HG02981 (cell line): ENCODE results near the gene TCERG1L.
"Not testable (repeated sequence)": the region's sequence is repeated elsewhere in the genome, so short reads cannot be mapped to it uniquely, and the experiment has no call there.

Experiments
- ATAC-seq: cut with Tn5 transposase; IDR thresholded peaks from one replicate; pipeline ENCODE4 v1.9.1; 2021; ENCODE audit warnings: mild to moderate bottlenecking, moderate library complexity; ENCODE audit not compliant: unreplicated experiment

Gene TCERG1L

DNA sequence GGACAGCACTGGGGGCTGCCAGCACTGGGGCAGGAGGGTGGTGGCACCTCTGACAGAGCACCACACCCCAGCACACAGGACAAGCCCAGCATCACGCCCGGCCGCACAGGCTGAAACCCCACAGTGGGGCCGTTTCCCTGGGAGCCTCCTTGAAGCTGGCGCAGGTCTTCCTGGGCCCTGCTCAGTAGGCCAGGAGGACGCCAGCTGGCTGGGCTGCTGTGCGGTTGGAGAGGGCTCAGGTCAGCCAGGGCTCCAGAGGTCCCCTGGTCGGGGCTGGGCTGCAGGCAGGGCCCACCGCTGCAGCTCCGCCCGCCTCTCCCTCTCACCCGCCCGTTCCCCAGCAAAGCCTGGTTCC, 137.3 kb downstream of the TCERG1L start:
- ATAC-seq, result no peak

DNA sequence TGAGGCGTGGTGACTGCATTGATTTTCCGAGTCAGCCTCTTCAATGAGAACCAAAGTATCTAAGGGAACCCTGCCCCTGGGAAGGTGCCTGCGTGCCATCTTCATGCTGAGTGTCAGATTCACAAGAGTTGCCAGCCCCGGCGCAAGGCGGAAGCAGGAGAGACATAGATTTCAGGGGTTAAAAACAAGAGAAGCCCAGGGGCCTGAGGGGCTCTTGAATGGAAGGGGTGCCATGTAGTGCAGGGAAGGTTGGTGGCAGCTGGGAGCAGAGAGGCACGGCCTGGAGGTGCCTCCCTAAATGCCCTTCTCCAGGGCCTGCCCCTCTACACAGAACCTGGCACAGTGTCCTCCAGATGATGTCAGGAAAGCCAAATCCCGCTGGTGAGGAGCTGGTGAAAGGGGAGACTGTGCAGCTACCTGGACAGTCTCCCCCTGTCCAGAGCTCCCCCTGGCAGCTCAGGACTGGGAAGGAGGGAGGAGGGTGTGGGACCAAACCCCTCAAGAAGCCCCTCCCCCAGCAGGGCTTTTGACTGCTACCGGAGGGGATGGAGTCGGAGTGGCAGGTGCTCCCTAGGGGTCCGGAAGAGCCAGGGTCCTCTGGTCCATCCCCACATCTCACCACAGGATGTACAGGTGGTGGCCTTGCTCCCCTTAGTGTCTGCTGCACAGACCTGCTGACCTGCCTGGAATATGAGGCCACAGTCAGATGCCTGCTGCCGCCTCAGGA, 137.9 kb downstream of the TCERG1L start:
- no peak for ATAC-seq

DNA sequence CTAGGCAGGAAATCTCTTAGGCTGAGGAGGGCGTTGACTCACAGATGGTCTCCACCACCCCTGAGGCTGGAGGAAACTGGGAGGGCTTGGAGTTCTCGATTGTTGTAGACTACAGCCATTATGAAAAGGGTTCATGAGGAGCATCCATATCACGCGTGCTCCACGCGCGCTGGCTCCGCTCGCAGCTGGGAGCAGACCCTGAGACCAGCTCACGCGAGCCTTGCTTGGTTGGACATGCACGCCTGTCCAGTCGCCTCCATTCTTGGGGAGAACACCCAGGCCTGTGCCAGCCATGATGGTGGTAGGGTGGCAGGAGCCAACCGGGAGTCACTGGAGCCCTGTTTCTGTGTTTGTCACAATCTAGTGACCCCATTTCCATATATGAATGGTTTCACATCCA, 139.1 kb downstream of the TCERG1L start:
- ATAC-seq, result no peak

DNA sequence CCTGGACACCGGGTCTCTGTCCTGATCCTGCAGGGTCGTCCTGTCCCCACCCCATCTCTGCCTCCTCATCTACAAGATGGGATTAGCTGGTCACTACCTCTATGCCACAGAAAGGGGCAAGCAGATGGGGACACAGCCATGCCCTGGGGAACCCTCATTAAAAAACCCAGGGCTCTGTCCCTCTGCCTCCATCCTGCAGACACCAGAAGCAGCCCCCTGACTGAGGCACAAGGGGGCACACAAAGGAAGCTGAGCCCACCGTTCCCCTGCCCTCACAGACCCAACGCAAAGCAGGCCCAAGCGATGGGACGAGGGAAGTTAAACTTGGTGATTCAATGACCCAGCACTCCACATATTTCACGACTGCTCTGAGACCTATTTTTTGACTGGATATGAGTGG, 142.4 kb downstream of the TCERG1L start:
- no peak for ATAC-seq

DNA sequence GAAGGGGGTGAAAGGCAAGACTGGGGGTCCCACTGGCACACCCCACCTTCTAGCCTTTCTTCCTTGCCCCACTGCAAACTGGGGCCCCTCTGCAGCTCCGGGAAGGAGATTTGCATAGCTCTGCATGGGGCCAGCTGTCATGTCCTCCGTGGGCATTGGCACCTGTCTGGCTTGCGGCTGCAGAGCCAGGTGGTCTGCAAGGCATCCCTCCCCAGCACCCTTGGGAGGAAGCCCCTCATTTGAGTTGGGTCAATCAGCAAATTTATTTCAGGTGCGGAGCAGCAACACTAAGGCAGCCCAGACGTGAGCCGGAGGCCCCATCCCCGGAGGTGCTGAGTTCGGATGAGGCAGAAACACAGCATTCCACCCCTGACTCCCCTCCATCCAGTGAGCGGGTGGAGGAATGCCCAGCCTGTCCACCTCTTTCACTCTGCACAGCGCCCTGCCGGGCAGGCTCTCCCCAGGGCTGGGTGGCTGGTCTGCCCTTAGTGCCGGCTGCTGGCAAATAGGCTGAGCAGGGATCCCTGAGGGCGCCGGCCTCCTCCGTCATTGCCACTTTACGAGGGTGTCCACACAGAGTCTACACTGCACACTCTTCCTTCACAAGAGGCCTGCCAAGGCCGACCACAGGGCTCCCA, 143.2 kb downstream of the TCERG1L start:
- no peak for ATAC-seq

DNA sequence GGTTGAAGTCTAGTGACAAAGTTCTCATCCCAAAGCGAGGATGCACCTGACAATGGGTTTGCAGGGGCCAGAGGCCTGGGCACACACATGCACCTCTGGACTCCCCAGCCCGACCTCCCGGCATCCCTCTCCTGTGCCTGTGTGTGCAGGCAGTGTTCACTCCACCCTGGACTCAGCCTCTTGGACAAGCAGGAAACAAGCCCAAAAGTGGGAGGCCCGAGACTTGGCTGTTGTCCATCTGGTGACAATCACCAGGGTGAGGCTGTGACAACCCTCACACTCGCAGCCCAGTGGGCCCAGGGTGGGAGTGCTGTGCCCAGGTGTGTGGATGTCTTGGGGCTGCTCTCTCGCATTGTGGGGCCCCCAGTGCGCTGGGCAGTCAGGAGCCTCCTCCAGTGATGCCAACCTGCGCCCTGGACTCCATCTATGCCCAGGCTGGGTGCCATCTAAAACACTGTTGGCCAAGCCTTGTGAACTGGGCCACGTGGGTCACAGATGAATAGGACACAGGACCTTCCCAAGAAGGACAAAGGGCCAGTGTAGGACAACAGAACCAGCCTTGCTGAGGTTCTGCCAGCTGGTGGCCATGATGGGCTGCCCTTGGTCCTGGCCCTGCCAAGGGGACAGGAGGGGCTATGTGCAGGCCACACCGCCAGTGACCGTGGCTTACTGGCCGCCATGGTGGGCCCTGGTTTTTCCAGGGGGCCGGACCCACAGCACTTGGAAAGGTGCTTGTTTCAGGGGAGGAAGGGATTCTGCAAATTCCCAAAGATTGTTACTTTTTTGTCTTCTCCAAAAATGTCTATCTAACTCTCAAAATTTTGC, 144.3 kb downstream of the TCERG1L start:
- no peak for ATAC-seq

DNA sequence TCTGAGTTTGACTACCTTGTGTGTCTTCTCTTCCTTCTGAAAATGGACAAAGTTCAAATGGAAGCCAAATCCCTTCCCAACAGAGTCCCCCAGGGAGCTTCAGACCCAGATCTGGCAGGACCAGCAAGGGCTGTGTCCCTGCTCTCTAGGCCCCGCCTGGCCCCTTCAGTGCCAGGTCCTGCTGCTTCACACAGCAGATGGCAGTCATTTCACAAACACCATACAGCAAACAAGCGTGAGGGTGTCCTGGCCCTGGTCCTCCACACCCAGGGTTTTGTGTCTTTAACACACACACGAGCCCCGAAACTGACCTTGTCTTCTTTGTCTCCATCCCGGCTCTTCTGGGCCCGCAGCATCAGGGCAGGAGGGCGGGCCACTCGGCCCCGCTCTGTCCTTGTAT, 145.0 kb downstream of the TCERG1L start:
- ATAC-seq, result no peak

DNA sequence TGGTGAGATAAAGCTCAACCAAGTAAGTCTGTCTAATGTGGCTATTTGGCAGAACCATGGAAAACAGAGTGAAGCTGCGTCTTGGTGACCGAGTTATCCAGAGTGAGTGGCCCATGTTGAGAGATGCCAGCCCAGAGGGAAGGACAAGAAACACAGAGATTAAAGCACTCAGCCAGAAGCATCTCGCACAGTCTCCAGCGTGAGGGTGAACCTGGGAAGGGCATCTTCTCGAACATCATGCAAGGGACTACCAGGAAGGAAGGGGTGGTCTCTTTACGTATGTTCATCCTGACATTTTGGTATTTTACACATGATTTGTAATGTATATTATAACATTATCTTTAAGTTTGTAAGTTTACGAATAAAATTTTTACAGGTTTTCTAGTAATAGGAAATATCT, 146.4 kb downstream of the TCERG1L start:
- ATAC-seq, result no peak

DNA sequence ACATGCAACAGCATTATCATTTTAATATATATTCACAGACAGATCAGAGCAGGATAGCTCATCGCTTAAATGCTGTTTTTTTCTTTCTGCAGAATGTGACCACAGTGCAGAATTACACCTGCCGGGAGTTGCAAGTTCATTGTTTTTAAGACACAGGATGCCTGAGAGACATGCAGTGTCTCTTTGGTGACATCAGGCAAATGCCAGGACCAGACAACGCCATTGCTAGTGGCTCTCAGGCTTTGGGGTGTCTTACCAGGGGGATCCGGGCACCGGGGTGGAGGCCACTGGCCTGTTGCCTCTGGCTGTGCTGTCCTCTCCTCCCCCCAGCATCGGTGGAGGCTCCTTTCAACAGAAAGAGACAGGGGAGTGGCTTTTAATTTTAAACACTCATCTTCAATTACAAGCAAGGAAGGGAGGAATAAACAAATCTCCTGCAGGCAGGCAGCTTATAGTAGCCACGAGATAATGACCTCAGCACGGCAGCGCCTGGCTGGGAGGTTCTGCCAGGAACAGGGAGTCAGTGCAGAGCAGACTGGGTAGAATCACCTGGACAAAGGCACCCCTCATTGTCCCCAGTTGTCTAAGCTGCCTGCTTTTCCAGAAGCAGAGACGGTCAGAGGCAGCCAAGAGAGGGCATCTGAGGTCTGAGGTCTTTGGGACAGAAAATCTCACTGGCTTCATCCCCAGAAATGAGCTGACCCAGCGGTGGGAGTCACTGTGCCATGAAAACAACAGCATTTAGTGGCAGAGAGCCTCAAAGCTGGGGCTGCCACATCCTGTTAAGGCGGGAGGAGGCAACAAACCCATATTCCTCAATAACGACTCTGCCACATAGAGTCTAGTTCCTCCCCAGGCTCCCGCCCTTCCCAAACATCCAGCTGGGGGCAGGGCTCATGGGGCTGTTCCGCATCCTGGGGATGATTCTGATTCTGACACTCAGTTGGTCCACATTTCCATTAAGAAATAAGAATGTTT, 148.4 kb downstream of the TCERG1L start:
- no peak for ATAC-seq

DNA sequence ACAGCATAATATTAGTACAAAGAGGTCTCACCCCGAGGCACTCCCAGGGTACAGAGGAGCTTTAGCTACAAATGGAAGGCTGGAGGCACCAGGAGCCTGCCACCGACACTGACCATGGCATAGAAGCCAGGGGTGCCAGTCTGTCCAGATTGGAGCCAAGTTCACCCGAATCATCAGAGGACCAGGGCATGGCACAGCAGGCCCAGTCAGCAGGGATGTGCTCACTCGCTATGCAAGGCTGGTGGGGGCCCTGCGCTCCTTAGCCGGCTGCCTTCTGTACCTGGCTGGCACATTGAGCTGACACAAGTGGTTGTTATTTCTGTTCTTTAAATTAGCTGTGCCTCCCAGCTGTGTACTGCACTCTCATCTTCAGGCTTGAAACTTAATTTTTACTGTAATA, 149.3 kb downstream of the TCERG1L start:
- no peak for ATAC-seq

DNA sequence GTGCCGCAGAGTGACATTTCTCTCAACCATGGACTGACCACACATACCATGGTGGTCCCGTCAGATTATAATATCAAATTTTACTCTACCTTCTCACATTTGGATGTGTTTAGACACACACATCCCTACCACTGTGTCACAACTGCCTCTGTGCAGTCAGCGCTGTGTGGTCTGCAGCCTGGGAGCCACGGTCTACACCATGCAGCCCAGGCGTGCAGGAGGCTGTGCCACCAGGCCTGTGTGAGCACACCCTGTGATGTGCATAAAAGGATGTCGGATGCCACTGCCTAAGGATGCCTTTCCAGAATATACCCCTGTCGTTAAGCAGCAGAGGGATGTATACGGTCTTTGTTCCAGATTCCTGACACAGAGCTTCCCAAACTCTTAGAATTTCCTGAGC, 150.4 kb downstream of the TCERG1L start:
- no peak for ATAC-seq

DNA sequence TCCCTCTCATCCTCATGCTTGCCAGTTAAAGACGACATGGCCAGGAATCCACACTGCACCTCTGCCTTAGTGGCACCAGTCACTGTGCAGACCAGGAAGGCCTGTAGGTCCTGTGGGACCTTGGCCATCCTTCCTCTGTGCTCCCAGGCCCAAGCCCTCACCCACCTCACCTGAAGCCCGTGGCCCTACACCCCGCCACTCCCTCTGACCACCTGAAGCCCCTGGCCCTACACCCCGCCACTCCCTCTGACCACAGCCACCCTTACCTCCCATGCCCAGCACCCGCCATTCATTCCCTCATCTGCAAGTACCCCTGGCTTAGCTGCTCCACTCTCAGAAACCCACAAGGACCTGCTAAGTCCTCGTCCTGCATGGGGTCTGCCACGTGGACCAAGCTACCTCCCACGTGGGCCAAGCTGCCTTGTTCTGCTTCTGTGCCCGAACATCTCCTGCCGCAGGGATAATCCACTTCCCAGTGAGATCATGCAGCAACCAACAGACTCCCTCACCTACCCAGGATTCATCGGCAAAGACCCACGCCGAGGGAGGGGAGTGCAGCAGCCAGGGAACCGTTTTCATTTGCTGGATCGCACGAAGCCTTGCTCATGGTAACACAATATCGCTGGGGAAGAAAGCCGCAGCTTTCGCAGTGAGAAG, 151.2 kb downstream of the TCERG1L start:
- ATAC-seq, result no peak

DNA sequence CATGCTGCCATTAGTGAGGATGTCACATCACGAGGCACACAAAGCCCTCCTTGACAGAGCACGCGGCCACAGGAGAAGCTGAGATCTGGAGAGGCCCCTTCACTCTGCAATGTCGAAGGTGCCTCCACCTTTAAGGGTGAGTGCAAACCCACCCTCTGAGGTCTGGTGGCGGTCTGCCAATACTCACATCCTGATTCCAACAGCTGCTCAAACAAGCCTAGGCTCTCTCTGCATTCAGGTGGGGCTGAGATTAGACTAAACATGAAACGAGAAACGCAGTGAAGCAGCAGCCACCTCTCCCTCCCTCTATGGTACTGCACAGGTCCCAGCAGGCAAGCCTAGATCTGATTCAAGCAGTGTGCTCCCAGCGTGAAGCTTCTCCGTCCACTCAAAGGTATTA, 151.8 kb downstream of the TCERG1L start:
- ATAC-seq, result no peak

DNA sequence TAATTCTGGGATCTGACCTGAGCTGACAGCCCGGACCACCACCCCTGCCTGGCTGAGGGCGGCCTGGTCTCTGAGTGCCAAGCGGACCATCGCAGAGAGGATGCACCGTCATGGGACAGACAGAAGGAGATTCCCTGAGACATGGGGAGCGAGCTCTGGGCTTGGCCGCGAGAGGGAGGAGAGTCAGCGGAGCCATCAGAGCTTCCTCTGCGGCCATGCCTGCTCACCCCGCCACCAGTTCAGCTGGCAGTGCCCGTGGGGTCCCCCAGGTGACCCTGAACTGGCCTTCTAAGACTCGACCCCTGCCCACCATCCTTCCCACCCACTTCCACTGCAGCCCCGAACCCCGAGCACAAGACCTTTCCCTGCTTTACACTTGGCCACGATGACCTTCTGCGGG, 152.8 kb downstream of the TCERG1L start:
- ATAC-seq, result no peak

DNA sequence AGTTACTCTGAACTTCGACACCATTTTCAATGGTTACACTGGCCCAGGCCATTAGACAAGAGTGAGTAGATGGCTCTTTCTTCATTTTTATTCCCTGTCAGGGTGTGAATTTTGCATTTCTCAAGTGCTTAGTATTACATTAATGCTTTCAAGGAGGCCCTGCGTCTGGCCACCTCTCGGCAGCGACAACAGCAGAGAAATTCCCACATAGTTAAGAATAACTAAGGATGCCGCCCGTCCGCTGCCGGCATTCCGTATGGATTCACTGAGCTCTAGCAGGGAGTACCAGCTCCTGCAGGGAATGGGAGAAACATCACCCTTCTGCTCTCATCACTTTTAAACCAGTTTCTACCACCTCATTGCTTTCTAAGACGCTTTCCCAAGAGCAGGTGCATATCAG, 153.6 kb downstream of the TCERG1L start:
- no peak for ATAC-seq

DNA sequence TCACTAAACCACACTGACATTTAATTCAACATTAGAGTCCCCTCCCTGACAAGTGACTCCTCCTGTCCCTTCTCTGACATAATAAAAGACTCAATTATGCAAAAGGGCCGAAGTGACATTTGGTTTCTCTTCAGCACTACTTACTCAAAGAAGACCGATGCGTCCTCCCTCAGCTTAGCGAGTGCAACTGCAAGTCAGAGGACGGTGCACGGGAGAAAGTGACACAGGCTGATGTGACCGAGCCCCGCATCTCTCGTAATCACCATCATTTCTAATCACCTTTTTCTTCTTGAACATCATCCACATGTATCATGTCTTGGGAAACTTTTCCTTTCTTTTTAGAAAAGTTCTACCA, 155.7 kb downstream of the TCERG1L start:
- no peak for ATAC-seq

DNA sequence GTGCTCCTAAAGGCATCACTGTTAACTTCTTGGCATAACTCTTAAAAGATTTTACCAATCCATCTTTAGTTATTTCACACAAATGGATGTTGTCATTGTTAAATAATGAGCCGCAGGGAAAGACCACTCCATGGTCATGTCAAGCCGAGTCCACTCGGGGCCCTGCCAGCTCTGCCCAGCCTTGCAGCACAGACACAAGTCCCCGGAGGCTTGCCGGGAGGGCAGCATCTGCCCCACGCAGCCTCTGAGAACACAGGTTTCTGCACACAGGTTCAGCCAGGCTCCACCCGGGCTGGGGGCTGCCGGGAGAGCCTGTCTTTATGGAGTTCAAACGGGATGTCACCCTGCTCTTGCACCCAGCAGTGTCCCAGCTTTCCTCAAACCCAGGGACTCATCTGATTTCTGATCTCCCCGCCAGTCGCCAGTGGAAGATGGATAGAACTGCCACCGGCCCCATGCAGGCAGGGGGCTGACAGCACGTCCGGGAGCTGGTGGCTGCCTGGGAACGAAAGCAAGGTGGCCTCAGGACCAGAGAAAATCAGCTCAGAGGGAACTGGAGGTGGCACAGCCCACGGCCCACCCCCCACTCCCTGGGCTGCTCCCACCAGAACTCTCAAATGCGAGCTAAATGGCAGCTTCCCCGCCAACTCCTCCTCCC, 156.2 kb downstream of the TCERG1L start:
- ATAC-seq, result no peak

DNA sequence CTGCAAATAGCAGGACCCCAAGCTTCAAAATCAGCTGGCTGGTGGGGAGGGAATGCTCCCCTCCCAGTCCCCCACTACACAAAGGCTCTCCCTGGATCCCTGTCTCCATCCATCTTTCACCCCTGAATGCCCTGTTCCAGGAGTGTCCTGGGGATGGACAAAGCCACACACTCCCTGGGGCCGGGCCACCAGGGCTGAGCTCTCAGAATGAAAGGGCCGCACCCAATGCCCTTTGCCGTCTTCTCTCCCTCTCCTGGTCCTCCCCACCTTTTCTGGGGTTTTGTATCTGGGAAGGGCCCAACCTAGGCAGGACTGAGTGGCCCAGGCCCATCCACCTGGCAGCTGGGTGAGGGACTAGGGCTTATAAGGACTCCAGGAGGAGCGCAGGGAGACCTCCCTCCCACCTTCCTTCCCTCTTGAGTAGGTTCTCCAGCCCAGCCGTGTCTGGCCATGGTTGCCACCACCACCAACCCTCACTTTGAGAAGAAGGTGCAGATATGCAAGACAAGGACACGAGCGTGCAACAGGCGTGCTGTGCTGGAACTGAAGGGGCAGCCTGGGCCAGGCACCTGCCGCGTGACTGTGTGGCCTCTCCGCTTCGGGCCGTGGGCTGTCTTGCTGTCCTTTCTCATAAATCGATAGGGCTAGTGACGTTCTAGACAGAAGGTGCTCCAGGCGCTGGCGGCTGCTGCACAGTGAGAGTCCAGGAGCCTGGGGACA, 157.1 kb downstream of the TCERG1L start:
- ATAC-seq, result no peak

DNA sequence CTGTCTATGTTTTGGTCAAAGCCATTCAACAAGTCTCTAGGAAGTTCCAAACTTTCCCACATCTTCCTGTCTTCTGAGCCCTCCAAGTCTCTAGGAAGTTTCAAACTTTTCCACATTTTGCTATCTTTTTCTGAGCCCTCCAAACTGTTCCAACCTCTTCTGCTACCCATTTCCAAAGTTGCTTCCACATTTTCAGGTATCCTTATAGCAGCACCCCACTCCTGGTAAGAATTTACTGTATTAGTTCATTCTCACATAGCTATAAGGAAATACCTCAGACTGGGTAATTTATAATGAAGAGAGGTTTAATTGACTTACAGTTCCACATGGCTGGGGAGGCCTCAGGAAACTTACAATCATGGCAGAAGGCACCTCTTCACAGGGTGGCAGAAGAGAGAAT, 159.1 kb downstream of the TCERG1L start:
- not testable (repeated sequence) for ATAC-seq
